Measurements from ENCODE around the gene NPAT. TPM values are rescaled to one million over a fixed set of nuclear protein-coding genes. Genes with fewer than 3 reads are reported as not detected.
"Not testable (repeated sequence)": the region's sequence is repeated elsewhere in the genome, so short reads cannot be mapped to it uniquely, and the experiment has no call there.

Gene NPAT
- total RNA-seq, 4 donors from 2014 or later: 5.4 to 10.6 (median 7.5) TPM

DNA sequence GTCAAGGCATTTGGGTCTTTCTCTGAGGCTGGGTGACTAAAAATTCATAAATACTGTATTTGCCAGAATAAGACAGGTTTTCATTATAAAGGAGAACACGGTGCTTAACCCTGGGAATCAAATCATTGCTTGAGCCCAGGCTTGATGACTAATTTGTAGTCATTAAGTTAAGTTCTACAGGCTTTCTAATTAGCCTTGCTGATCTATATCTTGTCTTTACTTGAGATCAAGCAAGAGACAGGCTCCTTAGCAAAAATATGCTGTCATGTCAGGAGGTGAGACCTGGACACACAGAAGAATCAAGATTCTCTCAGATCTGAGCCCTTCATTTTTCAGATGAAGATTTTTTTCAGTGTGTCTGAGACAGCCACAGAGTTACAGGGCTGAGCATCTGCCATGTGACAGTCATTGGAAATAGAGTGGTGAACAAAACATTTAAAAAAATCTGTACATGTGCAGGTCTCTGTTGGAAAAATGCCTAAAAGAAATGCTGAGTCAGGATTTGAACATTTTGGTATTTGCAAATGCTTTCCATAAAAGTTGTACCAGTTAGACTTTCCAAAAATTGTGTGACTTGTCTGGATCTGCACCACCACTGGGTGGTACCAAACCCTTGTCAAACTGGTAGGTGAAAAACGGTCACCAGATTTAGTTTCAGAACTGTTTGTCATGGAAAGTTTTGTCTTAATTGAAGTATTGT lies 86.4 kb downstream of the NPAT start:
- intact Hi-C loops (cut with DNase I; ENCODE audit: low total_unique reads): no loop called here
- peaks cover 8 to 51% of the 10 kb centered on the region in 2 donors for H3K36me3 ChIP-seq
- H3K27ac ChIP-seq: peak overlapping the region; percentile 54 to 70 (median 63)
- no peak for DNase-seq
- no peaks in the 10 kb centered on the region for H3K9me3 ChIP-seq
- in situ Hi-C loops (cut with MboI; ENCODE audit: low sequenced_read_pairs in 4 of 4): no loop called here
- no peaks in the 10 kb centered on the region for H3K27me3 ChIP-seq
- peak; percentile 39 to 55 for ATAC-seq
- H3K4me3 ChIP-seq: no peak overlapping the region
- peaks cover 16 to 21% of the 10 kb centered on the region in 2 donors for H3K4me1 ChIP-seq
- no peak for TF ChIP-seq POLR2A (IDR thresholded peaks at IDR 0.05)
- TF ChIP-seq, protein P1, sequence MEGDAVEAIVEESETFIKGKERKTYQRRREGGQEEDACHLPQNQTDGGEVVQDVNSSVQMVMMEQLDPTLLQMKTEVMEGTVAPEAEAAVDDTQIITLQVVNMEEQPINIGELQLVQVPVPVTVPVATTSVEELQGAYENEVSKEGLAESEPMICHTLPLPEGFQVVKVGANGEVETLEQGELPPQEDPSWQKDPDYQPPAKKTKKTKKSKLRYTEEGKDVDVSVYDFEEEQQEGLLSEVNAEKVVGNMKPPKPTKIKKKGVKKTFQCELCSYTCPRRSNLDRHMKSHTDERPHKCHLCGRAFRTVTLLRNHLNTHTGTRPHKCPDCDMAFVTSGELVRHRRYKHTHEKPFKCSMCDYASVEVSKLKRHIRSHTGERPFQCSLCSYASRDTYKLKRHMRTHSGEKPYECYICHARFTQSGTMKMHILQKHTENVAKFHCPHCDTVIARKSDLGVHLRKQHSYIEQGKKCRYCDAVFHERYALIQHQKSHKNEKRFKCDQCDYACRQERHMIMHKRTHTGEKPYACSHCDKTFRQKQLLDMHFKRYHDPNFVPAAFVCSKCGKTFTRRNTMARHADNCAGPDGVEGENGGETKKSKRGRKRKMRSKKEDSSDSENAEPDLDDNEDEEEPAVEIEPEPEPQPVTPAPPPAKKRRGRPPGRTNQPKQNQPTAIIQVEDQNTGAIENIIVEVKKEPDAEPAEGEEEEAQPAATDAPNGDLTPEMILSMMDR (IDR thresholded peaks at IDR 0.05 in 4 of 5, conservative IDR thresholded peaks at IDR 0.05 in 1 of 5): no peak

DNA sequence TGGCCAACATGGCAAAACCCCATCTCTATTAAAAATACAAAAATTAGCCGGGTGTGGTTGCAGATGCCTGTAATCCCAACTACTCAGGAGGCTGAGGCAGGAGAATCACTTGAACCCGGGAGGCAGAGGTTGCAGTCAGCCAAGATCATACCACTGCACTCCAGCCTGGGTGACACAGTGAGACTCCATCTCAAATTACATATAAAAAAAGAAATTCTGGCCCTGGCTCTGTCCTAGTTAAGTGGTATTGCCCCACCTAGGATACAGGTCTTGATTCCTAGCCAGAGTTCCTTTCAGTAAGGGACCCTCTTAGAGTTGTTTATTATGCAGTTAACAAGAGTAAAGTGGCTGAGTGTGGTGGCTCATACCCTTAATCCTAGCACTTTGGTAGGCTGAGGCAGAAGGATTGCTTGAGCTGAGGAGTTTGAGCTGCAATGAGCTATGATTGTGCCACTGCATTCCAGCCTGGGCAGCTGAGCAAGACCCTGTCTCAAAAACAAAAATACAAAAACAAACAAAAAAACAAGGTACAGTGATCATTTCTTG lies 89.4 kb downstream of the NPAT start:
- H3K27me3 ChIP-seq; in situ Hi-C loops (cut with MboI; ENCODE audit: low sequenced_read_pairs in 4 of 4); H3K9me3 ChIP-seq; H3K4me3 ChIP-seq; DNase-seq; intact Hi-C loops (cut with DNase I; ENCODE audit: low total_unique reads): not testable (repeated sequence)
- Histone ChIP-seq H3K27ac (peak overlapping the region; percentile 51 to 89 (median 66)), H3K36me3 (peaks cover 0 to 26% of the 10 kb centered on the region in 2 donors), H3K4me1 (peaks cover 24 to 34% of the 10 kb centered on the region in 2 donors)
- peak; percentile 34 to 48 for ATAC-seq

DNA sequence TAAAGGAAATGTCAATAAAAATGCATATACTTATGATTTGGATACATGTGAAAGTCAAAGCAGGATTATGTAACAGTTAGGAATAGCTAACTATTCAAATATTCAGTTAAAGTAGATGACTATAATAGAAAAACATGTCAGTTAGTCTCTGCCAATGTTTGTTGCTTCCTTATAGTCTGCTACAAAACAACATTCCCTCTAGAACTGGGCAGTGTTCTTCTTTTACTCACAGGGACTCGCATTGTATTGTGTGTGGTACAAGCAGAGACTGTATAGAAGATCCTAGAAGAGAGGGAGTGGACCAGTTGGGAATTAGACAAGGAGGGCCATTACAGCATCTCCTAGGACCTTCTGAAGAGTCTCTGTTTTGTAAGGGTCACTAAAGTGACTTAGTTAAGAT lies 90.4 kb downstream of the NPAT start:
- no peak for ATAC-seq
- Histone ChIP-seq H3K36me3 (peaks cover 0 to 19% of the 10 kb centered on the region in 2 donors), H3K4me3 (no peak overlapping the region), H3K27ac (peak overlapping the region; percentile 38 to 89 (median 66)), H3K27me3 (no peaks in the 10 kb centered on the region), H3K4me1 (peaks cover 33 to 44% of the 10 kb centered on the region in 2 donors), H3K9me3 (no peaks in the 10 kb centered on the region)
- intact Hi-C loops (cut with DNase I; ENCODE audit: low total_unique reads) (no loop called here), in situ Hi-C loops (cut with MboI; ENCODE audit: low sequenced_read_pairs in 4 of 4) (no loop called here)
- no peak for DNase-seq
- TF ChIP-seq POLR2A (IDR thresholded peaks at IDR 0.05): no peak
- TF ChIP-seq, protein P1 (IDR thresholded peaks at IDR 0.05 in 4 of 5, conservative IDR thresholded peaks at IDR 0.05 in 1 of 5): no peak

DNA sequence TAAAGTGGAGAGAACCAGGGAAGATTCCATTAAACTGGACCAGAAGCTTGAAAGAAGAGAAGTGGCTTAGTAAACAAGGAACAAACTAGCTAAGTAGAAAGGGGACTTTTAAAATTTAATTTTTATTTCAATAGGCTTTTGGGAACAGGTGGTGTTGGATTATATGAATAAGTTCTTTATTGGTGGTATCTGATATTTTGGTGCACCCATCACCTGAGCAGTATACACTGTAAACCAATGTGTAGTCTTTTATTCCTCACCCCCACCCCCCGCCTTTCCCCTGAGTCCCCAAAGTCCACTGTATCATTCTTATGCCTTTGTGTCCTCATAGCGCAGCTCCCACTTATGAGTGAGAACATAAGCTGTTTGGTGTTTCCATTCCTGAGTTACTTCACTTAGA lies 93.7 kb downstream of the NPAT start:
- in situ Hi-C loops (cut with MboI; ENCODE audit: low sequenced_read_pairs in 4 of 4): loop anchor here in 2 of 4 donors (10.0 kb wide), 2 partner anchors 96 to 424 kb away; partner anchors contain the start of genes ATM (in 2 of the 2) and NPAT (in 2 of the 2)
- Histone ChIP-seq H3K4me1 (peaks cover 37 to 55% of the 10 kb centered on the region in 2 donors), H3K27me3 (no peaks in the 10 kb centered on the region), H3K4me3 (no peak overlapping the region), H3K9me3 (no peaks in the 10 kb centered on the region), H3K27ac (peak overlapping the region; percentile 89 to 99 (median 93)), H3K36me3 (peaks cover 0 to 6% of the 10 kb centered on the region in 2 donors)
- intact Hi-C loops (cut with DNase I; ENCODE audit: low total_unique reads): loop anchor here (10.0 kb wide), 1 partner anchor 366 kb away; the partner anchor contains the start of gene POGLUT3
- TF ChIP-seq, protein P1 (IDR thresholded peaks at IDR 0.05 in 4 of 5, conservative IDR thresholded peaks at IDR 0.05 in 1 of 5): no peak
- TF ChIP-seq POLR2A (IDR thresholded peaks at IDR 0.05): no peak
- no peak for ATAC-seq
- DNase-seq: no peak

DNA sequence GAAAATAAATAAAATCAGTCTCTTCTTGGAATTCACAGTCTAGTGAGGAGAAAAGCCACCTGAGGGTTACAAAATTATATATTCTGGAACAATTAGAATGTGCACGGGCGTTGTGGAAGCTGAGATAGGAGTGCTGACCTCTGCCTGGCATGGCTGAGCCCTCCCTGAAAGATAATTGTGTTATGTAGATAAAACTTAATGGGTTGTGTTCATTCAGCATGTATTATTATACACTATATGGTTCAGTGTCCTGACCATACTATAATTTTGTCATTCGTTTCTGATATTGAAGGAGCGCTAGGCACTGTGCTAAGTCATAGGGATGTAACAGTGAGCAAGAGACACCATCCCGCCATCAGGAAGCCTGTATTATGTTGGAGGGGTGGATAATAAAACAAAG lies 97.3 kb downstream of the NPAT start:
- H3K9me3 ChIP-seq: no peaks in the 10 kb centered on the region
- H3K4me3 ChIP-seq: no peak overlapping the region
- in situ Hi-C loops (cut with MboI; ENCODE audit: low sequenced_read_pairs in 4 of 4): loop anchor here in 2 of 4 donors (10.0 kb wide), 2 partner anchors 100 to 420 kb away; partner anchors contain the start of genes ATM (in 2 of the 2) and NPAT (in 2 of the 2)
- intact Hi-C loops (cut with DNase I; ENCODE audit: low total_unique reads): loop anchor here (2.0 to 10.0 kb wide), 2 partner anchors 116 to 370 kb away; partner anchors contain the start of genes CUL5 and POGLUT3
- H3K4me1 ChIP-seq: peaks cover 46 to 54% of the 10 kb centered on the region in 2 donors
- DNase-seq (no peak), ATAC-seq (no peak)
- no peaks in the 10 kb centered on the region for H3K27me3 ChIP-seq
- H3K27ac ChIP-seq: peak overlapping the region; percentile 89 to 99 (median 93)
- H3K36me3 ChIP-seq: no peaks in the 10 kb centered on the region
- TF ChIP-seq POLR2A (IDR thresholded peaks at IDR 0.05): no peak
